C1 segment of cervical spinal cord (tissue), 14 donors: ENCODE measurements around the gene GEMIN5.

Experiments
- DNase-seq, 14 donors: peaks; one replicate each; lab custom pipeline; 2025; lab: John Stamatoyannopoulos, UW

GEMIN5 gene

DNA sequence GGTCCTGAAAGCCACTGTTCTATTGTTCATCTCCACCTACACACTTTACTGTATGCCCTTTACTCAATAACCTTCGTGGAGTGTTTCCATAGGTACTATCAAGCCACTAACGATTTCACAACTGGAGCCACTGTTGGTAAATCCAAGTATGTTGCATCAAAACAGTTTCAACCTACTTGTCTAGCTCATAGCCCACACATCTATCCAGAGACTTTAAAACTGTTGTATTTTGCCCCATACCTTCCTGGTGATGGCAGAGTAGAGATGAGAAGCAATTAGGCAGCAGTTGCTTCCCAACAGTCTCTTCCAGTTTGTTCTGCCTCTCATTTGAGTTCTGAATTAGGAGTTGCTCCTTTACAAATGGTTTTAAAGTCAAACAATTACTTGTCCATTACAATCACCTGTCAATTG lies 88.2 kb downstream of the GEMIN5 start:
- peak in 4 of 14 donors; percentile 4 to 35 (median 10) for DNase-seq

DNA sequence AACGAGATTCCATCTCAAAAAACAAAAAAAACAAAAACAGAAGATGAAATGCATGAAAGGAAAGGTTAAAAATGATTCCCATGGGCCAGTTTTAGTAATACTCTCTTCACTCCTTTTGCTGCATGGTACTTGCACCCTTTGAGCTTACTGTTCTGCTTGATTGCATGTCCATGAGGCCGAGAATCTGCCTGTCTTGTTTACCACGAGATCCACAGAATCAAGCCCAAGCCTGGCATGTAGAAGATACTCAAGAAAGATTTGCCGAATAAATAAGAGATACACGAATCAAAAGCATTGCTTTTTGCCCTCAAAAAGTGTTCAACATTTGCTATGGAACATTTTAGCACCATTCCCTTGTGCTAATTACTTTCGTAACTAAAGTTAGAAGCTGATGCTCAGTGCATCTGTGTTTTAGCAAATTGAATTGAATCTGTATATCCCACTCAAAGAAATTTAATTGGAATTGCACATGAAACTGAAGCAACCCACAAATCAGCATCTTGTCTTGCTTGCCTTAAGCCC lies 88.7 kb downstream of the GEMIN5 start:
- no peak for DNase-seq

DNA sequence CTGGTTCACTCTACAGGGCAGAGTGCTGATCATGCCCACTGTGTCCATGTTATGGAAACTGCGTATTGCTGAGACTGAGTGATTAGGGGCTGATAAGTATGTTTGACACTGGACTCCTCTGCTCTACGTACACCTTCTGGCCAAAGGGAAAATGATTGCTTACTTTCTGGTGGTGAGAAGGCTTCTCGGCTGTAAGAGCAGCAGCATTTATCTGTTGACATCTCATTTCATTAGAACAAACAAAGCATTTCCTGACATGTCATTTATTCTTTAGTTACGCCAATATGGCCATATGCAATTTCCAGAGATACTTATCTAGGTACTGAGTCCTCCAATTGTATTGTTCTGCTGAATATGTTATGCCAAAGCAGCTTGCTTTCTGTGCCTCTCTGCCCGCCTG lies 93.2 kb downstream of the GEMIN5 start:
- DNase-seq: no peak

DNA sequence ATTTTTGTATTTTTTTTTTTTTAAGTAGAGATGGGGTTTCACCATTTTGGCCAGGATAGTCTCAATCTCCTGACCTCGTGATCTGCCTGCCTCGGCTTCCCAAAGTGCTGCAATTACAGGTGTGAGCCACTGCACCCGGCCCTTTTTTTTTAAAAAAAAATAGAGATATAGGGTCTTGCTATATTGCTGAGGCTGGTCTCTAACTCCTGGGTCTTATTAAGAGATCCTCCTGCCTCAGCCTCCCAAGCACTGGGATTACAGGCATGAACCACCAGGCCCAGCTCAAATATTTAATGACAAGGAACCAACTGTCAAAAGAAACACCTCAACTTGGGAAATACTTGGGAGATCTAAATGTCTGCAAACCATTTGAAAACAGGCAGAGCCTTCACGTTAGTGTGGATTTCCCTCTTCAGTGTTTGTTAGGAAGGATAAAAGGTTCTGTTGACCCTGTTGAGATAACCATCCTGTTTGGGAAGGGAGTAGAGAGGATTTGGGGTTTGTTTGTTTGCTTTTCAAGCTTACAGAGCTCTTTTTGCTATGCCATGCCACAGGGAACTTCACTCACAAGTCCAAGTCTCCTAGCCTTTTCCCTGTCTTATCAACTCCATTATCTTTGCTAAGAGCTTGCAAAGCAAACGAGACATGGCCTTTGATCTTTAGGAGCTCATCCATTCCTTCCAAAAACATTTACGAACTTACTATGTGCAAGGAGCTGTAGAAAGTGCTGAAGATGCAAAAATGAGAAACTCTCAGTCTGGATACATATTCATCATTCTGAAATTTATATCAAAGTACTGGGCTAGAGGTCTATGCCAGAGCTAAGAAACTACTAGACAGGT lies 95.1 kb downstream of the GEMIN5 start:
- no peak for DNase-seq

DNA sequence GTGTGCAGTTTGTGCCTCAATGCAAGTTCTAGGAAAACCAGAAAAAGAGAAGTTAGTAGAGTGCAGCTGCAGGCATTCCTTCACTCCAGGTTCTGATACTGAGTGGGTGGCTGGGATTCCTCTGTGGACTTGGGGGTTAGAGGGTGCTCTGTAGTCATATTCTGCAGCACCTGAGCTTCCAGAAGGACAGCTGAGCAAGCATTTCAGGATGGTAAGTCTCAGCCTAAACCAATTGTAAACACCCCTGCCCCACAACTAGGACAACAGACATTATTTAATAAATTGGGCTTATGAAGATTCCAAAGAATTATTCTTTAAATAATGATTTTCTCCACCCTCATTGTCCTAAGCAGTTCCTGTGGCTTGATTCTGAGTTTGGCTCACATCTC lies 96.7 kb downstream of the GEMIN5 start:
- DNase-seq: no peak

DNA sequence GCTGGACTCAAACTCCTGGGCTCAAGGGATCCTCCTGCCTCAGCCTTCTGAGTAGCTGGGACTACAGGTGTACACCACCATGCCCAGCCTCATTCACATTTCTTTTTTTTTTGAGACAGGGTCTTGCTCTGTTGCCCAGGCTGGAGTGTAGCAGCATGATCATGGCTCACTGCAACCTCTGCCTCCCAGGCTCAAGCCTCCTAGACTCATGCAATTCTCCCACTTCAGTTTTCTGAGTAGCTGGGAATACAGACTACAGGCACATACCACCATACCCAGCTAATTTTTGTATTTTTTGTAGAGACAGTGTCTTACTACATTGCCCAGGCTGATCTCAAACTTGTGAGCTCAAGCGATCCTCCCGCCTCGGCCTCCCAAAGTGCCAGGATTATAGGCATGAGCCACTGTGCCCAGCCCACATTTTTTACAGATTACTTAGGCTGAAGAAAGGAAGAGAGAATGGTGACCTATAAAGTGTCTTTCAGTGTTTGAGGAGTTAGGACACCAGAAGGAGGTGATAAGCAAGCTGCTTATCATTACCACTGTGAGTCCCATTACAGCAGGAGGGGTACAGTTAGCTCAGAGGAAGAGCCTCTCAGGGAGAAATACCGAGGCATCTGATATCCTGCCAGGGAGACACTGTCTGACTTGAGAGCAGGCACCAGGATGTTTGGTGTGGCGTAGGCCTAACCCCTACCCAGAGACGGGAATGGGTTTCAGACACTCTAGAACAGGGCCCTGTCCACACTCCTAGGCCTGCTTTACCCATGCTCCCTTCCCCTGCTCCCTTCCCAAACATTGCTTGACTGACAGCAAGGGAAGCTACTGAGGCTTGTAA lies 97.4 kb downstream of the GEMIN5 start:
- no peak for DNase-seq
